H1 (cell line): ENCODE results near the gene LOXL4. TPM values are rescaled to one million over a fixed set of nuclear protein-coding genes. Genes with fewer than 3 reads are reported as not detected.

Source experiments
- E2F6 ChIP-seq: IDR thresholded peaks from 2 replicates; pipeline ENCODE4 v1.6.1; 2012; ENCODE audit warnings: inconsistent platforms
- HDAC6 ChIP-seq: IDR thresholded peaks from one replicate; pipeline ENCODE4 v1.7.1; 2012; ENCODE audit warnings: low read depth, mild to moderate bottlenecking, inconsistent platforms, low read length, moderate library complexity
- RFX5 ChIP-seq: IDR thresholded peaks from 2 replicates; pipeline ENCODE4 v1.6.1; 2011; ENCODE audit warnings: low read depth, low read length, improper control_type of control experiment, borderline replicate concordance
- polyA plus RNA-seq, 7 experiments: library from polyadenylated mRNA; depleted of rRNA in 3 of 7; stranded (reverse) in 5 of 7; unstranded in 2 of 7; fragments of >200 nt in 5 of 7; fragments of 200-250 nt in 2 of 7; gene quantifications; 1 replicate in 5 of 7; 2 replicates in 1 of 7; 4 replicates in 1 of 7; pipeline versions ENCODE4 v1.2.1 to v1.2.3, GENCODE V29; 2011 to 2013; ENCODE audit warnings: missing spikeins in 2 of 7, mixed read lengths in 2 of 7
- total RNA-seq: library from RNA; stranded (reverse); fragmentation: NEBNext Ultra II Directional; extraction: Animal tissue kit (Norgen Biotek cat#: 25700); gene quantifications from 2 replicates; pipeline ENCODE4 v1.2.1, GENCODE V29; 2021
- TF ChIP-seq, protein P1 (sequence below), 3 experiments: IDR thresholded peaks; 1 replicate in 2 of 3; 2 replicates in 1 of 3; pipeline versions ENCODE4 v1.5.1 to v1.6.1; 2011; ENCODE audit warnings: low read length in 3 of 3, mild to moderate bottlenecking in 3 of 3, inconsistent platforms in 2 of 3, low read depth in 1 of 3, moderate library complexity in 1 of 3; ENCODE audit not compliant: insufficient read depth in 1 of 3; ENCODE audit errors: control extremely low read depth in 1 of 3

The LOXL4 gene
- total and polyA plus RNA-seq, 2 of the 8 experiments (the other 6 are each of a cell fraction or from before 2014, with no cell fraction given): 0.13 to 0.27 TPM

DNA sequence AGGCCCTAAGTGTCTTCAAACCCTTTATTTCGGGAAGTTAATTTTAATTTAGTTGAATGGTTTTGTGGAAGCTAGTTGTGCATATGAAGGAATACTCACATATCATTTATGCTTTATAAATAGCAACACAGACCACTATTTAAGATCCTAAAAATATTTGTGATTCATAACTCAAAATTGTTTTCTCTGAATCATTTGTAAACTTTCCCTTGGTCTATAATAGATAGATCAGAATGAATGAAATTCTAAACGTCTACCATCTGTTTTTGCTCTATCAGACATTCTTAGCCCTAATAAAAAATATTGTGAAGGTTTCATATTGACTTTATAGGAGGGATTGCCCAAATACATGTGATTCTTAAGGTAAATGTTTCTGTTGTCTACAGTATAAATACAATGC is 43.5 kb downstream of the LOXL4 start (continued):
- TF ChIP-seq, protein P1, sequence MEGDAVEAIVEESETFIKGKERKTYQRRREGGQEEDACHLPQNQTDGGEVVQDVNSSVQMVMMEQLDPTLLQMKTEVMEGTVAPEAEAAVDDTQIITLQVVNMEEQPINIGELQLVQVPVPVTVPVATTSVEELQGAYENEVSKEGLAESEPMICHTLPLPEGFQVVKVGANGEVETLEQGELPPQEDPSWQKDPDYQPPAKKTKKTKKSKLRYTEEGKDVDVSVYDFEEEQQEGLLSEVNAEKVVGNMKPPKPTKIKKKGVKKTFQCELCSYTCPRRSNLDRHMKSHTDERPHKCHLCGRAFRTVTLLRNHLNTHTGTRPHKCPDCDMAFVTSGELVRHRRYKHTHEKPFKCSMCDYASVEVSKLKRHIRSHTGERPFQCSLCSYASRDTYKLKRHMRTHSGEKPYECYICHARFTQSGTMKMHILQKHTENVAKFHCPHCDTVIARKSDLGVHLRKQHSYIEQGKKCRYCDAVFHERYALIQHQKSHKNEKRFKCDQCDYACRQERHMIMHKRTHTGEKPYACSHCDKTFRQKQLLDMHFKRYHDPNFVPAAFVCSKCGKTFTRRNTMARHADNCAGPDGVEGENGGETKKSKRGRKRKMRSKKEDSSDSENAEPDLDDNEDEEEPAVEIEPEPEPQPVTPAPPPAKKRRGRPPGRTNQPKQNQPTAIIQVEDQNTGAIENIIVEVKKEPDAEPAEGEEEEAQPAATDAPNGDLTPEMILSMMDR (IDR thresholded peaks at IDR 0.05; ENCODE audit: control extremely low read depth in 1 of 3, insufficient read depth in 1 of 3, low read depth in 1 of 3, low read length in 3 of 3): no peak
- TF ChIP-seq E2F6: no peak
- TF ChIP-seq RFX5: no peak
- no peak for TF ChIP-seq HDAC6
